Measurements from ENCODE around the gene CLCA1. TPM values are rescaled to one million over a fixed set of nuclear protein-coding genes. Genes with fewer than 3 reads are reported as not detected.

CLCA1 gene
- total RNA-seq, 1 experiment from 2014 or later: 0.08 TPM

- Histone ChIP-seq H3K27me3 (ENCODE audit: control insufficient read depth, insufficient read depth, low read length) (peaks cover 14% of the 10 kb centered on the region), H3K9me3 (ENCODE audit: control insufficient read depth, insufficient read depth, low read depth, low read length) (peaks cover 7% of the 10 kb centered on the region; the same call in 1 of the 2 replicates), H3K36me3 (ENCODE audit: control insufficient read depth, insufficient read depth, low read length) (no peaks in the 10 kb centered on the region), H3K4me3 (ENCODE audit: low read depth in 2 of 2, low read length in 2 of 2) (no peak overlapping the region), H3K4me1 (ENCODE audit: control insufficient read depth, insufficient read depth, low read length) (no peaks in the 10 kb centered on the region), H3K27ac (ENCODE audit: low read length) (no peak overlapping the region)
- TF ChIP-seq POLR2AphosphoS5 (IDR thresholded peaks at IDR 0.05; ENCODE audit: low read depth, low read length) (no peak), TCF7L2 (IDR thresholded peaks at IDR 0.05; ENCODE audit: low read depth, low read length) (no peak), CTCF (IDR thresholded peaks at IDR 0.05) (no peak), SIN3A (IDR thresholded peaks at IDR 0.05; ENCODE audit: borderline replicate concordance, insufficient read depth, low read depth, low read length) (no peak), REST (IDR thresholded peaks at IDR 0.05; ENCODE audit: insufficient read depth in 1 of 2, low read depth in 2 of 2, low read length in 1 of 2) (no peak)
- intact Hi-C loops (cut with micrococcal nuclease; ENCODE audit: unreplicated experiment): no loop called here
- ChIA-PET POLR2A (no interaction called here), CTCF (interaction anchor here (0.5 kb wide), 1 partner anchor 16 kb away, joined by 3 read pairs; no protein-coding TSS in a partner anchor)
- BruUV-seq (replicated peaks): no TSS peak
- DNase-seq (ENCODE audit: low read depth, low spot score): no peak
- no peak for ATAC-seq
- in situ Hi-C loops (cut with HindIII; ENCODE audit: low pct_unique_long_range_greater_than_20kb, low sequenced_read_pairs): no loop called here
These were observed 52.2 kb downstream of the CLCA1 start for GRCh38 chr1:86520789-86521521.

GRCh38 chr1:86521522-86521891, 52.8 kb downstream of the CLCA1 start:
- ATAC-seq: no peak
- no peak overlapping the region for H3K27ac ChIP-seq (ENCODE audit: low read length)

More at GRCh38 chr1:86521522-86521891, 52.8 kb downstream of the CLCA1 start:
- TF ChIP-seq TCF7L2 (IDR thresholded peaks at IDR 0.05; ENCODE audit: low read depth, low read length) (no peak), POLR2AphosphoS5 (IDR thresholded peaks at IDR 0.05; ENCODE audit: low read depth, low read length) (no peak), CTCF (IDR thresholded peaks at IDR 0.05) (no peak), REST (IDR thresholded peaks at IDR 0.05; ENCODE audit: insufficient read depth in 1 of 2, low read depth in 2 of 2, low read length in 1 of 2) (no peak), SIN3A (IDR thresholded peaks at IDR 0.05; ENCODE audit: borderline replicate concordance, insufficient read depth, low read depth, low read length) (no peak)
- Histone ChIP-seq H3K9me3 (ENCODE audit: control insufficient read depth, insufficient read depth, low read depth, low read length) (peaks cover 7% of the 10 kb centered on the region; the same call in 1 of the 2 replicates), H3K36me3 (ENCODE audit: control insufficient read depth, insufficient read depth, low read length) (no peaks in the 10 kb centered on the region), H3K27me3 (ENCODE audit: control insufficient read depth, insufficient read depth, low read length) (peaks cover 14% of the 10 kb centered on the region), H3K4me3 (ENCODE audit: low read depth in 2 of 2, low read length in 2 of 2) (no peak overlapping the region), H3K4me1 (ENCODE audit: control insufficient read depth, insufficient read depth, low read length) (no peaks in the 10 kb centered on the region)
- intact Hi-C loops (cut with micrococcal nuclease; ENCODE audit: unreplicated experiment): no loop called here
- in situ Hi-C loops (cut with HindIII; ENCODE audit: low pct_unique_long_range_greater_than_20kb, low sequenced_read_pairs): no loop called here
- no TSS peak for BruUV-seq (replicated peaks)
- ChIA-PET POLR2A (no interaction called here), CTCF (no interaction called here)
- no peak for DNase-seq (ENCODE audit: low read depth, low spot score)
